HL-60/S4 treated with retinoic acid at 250 ng/mL for 4 days and 3 days (cell line): ENCODE data around the gene ARF1.
"Not testable (repeated sequence)": the region's sequence is repeated elsewhere in the genome, so short reads cannot be mapped to it uniquely, and the experiment has no call there.

Experiments used
- in situ Hi-C: fragments of 300-500 bp; cut with MboI; formaldehyde crosslinking; loops from 2 replicates; pipeline ENCODE4 v1.7.0; 2022; ENCODE audit warnings: low sequenced_read_pairs

Gene ARF1

DNA sequence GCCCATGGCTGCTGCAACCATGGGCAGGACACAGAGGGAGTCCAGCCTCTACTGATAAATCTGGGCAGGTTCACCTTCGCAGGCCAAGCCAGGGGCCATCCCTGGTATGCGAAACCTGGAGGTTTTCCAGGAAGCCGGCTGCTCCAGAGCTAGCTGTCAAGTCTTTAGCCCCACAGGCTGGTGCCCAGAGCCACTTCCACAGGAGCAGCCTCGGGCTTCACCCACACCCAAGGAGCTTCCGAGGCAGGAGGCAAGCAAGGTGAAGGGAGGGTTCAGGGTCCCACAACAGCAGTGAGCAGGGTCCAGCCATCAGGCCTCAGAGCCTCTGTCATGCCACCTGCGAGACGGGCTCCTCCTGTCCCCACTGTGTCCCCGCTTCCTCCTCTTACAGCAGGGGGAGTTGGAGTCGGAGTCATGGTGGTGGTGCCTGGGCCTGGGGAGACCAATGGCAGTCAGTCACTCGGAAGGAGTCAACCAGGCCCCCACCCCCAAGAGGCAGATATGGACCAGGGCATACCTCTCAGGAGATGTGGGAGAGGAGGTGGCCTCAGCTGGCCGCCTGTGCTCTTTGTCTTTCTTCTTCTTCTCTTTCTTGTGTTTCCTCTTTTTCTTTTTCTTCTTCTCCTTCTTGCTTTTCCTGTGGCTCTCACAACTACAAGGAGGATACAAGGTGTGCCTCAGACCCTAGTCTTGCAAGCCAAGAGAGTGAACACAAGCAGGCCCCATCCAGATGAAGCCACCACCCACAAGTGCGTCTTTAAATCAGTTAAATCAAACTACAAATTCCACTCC is 18.5 kb downstream of the ARF1 start:
- in situ Hi-C loops = no loop called here

GRCh38 chr1:228101614-228101993 is 19.1 kb downstream of the ARF1 start:
- in situ Hi-C loops = no loop called here

DNA sequence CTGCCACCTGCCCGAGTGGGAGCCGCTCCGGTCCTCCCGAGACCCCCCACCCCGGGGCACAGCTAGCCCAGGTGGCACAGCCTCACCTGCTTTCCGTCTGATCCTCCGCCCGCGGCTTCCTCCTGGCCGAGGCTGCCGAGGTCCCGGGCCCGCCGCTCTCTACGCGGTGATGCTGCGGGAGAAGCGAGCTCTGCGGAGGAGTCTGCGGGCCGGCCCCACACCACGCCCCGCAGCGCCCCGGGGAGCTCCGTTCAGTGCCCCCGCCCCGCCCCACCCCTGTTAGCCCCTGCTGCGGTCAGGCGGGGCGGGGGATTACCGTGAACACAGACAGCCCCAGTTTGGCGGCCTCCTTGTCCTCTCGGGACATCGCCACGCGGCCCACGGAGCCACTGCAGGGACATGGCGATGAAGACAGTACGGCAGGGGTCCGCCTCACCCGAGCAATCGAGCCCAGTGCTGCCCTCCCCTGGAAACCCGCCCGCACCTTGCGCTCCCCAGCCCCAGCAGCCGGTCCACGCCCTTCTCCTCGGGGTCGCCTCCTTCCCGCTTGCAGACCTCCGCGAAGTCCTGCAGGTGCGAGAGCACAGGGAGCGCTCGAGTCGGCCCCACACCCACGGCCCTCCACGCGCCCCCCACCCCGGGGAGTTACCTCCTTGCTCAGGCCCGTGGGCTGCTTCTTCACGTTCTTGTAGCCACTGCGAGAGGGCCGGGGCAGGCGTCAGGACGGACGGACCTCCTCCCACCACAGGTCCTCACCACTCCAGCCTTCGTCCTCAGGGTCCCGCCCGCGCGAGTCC is 19.7 kb downstream of the ARF1 start:
- in situ Hi-C loops = no loop called here

DNA sequence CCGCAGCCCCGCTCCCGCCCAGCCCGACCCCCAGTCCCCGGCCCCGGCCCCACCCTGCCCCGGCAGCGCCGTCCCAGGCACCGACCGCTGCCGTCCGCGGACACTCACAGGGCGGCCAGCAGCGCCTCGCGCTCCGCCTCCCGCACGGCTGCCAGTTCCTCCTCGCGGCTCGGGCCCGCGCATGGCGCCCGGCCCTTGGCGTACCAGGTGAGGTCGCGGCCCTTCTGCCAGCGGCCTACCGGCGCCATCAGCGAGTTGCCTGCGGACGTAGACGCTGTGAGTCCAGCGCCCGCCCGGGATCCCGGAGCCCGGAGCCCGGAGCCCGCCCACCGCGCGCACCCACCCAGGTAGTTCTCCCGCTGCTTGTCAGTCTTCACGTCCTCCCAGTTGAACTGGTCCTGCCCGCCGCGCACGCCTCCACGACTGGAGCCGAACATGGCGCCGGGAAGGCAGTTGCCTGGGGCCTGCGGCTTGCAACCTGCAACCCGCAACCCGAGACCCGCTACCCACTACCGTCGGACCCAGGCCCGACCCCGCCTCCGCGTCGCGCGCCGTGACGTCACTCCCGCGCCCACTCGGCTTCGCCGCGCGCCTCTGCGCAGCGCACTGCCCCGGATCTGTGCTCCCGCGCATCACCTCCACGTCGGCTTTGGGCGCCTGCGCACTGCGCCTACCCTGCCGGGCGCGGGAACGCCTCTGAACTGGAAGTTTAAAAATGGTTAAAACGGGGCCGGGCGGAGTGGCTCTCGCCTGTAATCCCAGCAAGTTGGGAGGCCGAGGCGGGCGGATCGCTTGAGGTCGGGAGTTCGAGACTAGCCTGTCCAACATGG is 20.5 kb downstream of the ARF1 start, which contains the start of gene C1orf35:
C1orf35 (minus strand) TSS at position 535 of the 830 bp plus-strand sequence; CDS start at position 437, 98 bp downstream.
- in situ Hi-C loops = no loop called here

- in situ Hi-C loops = no loop called here
Measured at GRCh38 chr1:228104526-228105269, 22.2 kb downstream of the ARF1 start.

DNA sequence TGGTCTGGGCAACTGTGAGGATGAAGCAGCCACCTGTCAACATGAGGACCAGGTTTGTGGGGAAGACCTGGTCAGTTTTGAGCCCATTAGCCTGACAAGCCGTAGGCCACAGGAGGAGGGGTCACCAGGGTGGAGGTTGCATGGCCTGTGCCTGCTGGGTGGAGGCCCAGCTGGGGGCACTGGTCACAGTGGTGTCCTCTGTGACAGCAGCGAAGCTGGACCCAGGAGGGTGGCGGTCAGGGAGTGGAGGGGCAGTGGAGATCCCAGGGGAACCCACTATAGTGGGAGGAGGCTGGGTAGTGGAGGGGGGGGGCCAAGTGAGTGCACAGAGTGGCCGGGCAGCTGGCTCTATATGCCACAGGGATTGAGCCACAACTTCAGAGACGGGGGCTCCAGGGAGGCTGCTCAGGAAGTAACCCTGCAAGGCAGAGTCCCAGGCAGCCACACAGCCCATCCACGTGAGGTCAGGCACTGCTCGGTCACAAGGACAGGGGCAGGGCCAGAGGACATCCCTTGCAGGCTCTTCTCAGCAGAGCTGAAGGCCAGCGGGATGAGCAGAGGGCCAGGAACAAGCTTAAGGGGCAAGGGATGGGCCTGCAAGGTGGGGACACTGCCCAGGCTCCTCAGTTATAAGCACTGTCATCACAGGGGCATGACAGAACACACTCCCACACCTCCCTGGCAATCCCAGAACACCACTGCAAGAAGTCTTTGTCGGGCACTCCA is 22.9 kb downstream of the ARF1 start:
- in situ Hi-C loops = no loop called here

DNA sequence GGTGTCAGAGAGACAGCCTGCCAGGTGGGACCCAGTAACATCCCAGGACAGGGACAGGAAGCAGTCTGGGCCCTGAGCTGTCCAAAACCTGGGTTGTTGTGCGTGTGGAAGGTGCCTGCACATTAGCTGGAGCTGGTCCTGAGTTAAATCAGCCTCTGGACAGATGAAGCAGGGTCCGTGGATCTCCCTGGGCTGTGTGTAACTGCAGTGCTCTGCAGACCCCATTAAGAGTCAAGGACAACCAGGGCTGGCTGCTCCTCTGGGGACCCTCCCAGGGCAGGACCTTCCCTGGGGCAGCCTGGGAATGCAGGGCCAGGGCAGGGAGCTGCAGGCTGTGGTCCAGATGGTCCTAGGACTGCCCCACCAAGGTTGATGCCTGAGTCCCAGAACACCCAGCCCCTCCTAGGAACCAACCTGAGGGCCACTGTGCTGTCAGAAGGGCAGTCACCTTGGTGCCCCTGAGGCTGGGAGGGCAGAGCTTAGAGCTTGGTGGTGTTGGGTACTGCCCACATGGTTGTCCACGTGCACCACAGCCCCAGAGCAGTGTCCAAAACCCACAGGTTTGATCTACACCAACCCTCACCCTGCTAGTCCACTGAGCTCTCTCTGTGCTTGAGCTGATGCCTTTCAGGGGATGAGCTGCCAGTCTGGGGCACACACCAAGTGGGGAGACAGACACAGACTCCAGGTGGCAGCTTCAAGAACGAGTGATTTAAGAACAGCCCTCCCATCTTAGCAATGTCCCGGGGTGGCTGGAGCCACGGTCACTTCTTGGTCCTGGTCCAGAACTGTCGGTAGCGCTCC is 23.7 kb downstream of the ARF1 start:
- in situ Hi-C loops = no loop called here

GRCh38 chr1:228106800-228107054 is 24.2 kb downstream of the ARF1 start:
- in situ Hi-C loops = no loop called here

GRCh38 chr1:228107636-228108035 is 25.1 kb downstream of the ARF1 start:
- in situ Hi-C loops = no loop called here

DNA sequence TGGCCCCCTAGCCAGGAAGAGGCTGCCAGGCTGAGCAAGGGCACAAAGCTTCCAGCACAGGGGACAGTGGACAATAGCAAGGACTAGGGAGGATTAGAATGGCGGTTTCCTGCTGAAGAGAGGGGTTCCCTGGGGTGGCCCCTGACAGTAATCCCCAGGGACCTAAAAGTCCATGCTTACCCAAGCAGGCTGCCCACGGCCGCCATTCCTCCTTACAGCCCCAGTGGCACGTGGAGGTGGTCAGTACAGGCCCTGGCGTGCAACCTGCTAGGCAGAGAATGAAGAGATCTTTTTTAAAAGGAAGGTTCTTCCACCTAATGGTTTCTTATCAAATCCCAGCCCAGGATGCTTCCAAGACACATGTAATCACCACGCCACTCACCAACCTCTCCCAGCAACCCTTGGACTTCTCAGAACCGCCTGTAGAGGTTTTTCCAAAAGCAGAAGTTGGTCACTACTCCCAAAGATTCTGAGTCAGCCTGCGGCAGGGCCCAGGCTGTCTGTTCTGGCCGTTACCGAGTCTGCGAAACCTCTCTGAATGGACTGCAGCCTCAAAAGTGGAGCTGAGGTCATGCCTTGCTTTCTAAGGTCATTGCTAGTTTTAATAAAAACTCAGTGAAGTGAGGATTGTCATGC is 25.7 kb downstream of the ARF1 start:
- in situ Hi-C loops = no loop called here

GRCh38 chr1:228108742-228109072 is 26.2 kb downstream of the ARF1 start:
- in situ Hi-C loops = no loop called here

GRCh38 chr1:228109073-228109961 is 26.8 kb downstream of the ARF1 start, which contains the start of gene MRPL55:
Gene MRPL55, minus strand, starts transcription at chr1:228109299. Its CDS starts 1,039 bp downstream, at chr1:228108260.
- in situ Hi-C loops = no loop called here

- in situ Hi-C loops = no loop called here
Measured at GRCh38 chr1:228109962-228110488, 27.5 kb downstream of the ARF1 start.

GRCh38 chr1:228110556-228110955 is 28.0 kb downstream of the ARF1 start:
- in situ Hi-C loops = no loop called here

GRCh38 chr1:228111315-228111714 is 28.8 kb downstream of the ARF1 start:
- in situ Hi-C loops = not testable (repeated sequence)

DNA sequence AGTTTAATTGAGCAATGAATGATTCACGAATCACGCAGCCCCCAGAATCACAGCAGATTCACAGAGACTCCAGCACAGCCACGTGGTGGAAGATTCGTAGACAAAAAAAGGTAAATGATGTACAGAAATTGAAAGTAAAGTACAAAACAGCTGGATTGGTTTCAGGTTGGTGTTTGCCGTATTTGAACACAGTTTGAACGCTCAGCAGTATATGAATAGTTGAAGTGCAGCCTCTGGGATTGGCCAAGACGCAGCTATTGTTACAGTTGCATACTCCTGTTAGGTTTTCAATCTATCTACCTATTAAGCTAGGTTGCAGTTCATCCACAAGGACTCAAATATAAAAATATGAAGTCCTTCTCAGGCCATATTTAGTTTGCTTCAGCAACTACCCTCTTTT is 29.7 kb downstream of the ARF1 start:
- in situ Hi-C loops = no loop called here

DNA sequence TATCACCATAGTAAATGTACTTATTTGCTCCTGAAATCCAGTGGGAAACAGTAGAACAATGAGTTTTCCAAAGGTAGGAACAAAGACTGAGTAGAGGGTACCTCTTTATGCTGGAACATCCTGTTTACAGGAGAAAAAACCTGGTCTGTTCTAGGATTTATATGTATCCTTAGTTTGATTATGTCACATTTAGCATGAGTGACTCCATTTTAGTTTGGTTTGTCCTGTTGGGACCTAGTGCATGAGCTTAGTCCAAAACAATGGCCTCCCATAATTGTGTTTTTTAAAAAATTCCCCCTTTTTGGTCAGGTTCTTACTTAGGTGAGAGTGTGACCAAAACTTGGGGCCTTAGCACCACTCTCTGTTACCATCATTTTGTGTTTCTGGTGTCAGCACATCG is 30.1 kb downstream of the ARF1 start:
- in situ Hi-C loops = no loop called here

GRCh38 chr1:228114827-228115226 is 32.3 kb downstream of the ARF1 start:
- in situ Hi-C loops = no loop called here
